Epithelial cell of proximal tubule (primary cell): ENCODE measurements around the gene NELL1. TPM values are rescaled to one million over a fixed set of nuclear protein-coding genes. Genes with fewer than 3 reads are reported as not detected.

ENCODE experiments used
- DNase-seq: peaks from one replicate; pipeline ENCODE4 v3.0.0-alpha.2; 2011; ENCODE audit warnings: low read depth
- H3K4me3 ChIP-seq: 2 replicates; pipeline ENCODE4 v1.5.1; 2011; ENCODE audit warnings: low read depth, mild to moderate bottlenecking, low read length
- CTCF ChIP-seq: conservative IDR thresholded peaks from 2 replicates; pipeline ENCODE4 v1.5.1; 2012; ENCODE audit warnings: low read depth, mild to moderate bottlenecking, low read length
- total RNA-seq: library from RNA; depleted of rRNA; stranded (reverse); fragments of >200 nt; gene quantifications from 2 replicates; pipeline ENCODE4 v1.2.3, GENCODE V29; 2015

Gene NELL1
- total RNA-seq, 1 donor from 2014 or later: not detected

DNA sequence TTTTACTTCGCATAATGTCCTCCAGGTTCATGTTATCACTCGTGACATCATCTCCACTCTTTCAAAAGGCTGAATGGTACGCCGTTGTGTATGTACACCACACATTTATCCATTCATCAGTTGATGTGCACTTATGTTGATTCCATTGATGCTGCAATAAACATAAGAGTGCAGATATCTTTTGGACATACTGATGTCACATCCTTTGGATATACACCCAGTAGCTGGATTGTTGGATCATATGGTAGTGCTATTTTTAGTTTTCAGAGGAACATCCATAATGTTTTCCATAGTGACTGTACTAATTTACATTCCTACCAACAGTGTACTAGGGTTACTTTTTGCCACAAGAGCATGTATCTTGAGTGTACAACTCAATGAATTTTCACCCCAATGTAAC, 25.0 kb upstream of the NELL1 start:
- TF ChIP-seq CTCF: no peak
- no peak for DNase-seq
- H3K4me3 ChIP-seq: no peak overlapping the region

DNA sequence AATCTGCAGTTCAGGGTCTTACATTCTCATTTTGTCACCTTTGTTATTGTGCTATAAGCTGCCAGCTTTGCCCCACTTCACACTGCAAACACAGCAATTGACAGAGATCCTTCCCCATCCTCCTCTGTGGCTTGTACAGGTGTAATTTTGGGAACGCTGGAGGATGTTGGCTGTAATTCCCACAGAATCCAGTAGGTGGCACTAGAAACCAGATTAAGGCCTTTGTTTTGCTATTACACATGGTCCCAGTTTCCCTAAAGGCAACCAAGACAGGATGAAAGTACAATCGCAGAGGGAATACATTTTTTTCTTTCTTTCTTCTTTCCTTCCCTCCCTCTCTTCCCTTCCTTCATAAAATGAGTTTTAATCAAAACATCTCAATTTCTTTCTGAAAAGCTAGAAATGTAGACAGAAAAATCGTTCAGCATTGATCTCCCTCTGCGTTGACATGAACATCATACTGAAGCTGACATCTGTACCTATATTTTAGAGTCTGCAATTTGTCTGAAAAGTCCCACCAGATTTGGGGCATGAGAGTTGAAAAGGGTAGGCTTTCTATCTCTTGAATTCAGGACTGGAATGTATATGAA, 21.3 kb upstream of the NELL1 start:
- peak; percentile 89 for TF ChIP-seq CTCF
- DNase-seq: no peak
- H3K4me3 ChIP-seq: no peak overlapping the region

DNA sequence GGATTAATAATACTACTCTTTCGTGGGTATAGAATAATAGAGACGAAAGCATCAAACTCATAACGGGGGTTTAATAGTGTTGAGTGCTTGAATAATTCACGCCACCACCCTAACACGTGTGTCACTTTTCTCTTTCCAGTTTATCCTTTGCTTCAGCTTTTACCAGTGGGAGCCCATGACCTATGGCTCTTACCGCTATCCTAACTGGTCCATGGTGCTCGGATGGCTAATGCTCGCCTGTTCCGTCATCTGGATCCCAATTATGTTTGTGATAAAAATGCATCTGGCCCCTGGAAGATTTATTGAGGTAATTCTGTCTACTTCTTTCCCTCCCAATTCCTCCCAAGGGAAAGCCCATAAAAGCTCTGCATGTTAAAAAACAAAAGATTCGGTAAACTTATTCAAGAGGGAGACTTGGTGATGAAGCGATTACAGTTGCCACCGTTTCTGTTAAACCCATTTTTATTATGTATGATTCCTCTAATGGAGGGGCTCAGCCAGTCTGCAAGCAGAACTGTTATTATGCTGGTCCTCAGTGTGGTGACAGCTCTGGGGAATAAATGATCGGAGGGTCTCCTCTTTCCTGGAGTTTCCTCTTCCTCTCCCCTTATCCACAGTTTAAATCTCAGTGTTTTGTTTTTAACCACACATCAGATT, 17.1 kb upstream of the NELL1 start:
- DNase-seq: no peak
- TF ChIP-seq CTCF: no peak
- no peak overlapping the region for H3K4me3 ChIP-seq

GRCh38 chr11:20654038-20654437, 15.3 kb upstream of the NELL1 start:
- no peak overlapping the region for H3K4me3 ChIP-seq
- DNase-seq: no peak
- TF ChIP-seq CTCF: no peak

DNA sequence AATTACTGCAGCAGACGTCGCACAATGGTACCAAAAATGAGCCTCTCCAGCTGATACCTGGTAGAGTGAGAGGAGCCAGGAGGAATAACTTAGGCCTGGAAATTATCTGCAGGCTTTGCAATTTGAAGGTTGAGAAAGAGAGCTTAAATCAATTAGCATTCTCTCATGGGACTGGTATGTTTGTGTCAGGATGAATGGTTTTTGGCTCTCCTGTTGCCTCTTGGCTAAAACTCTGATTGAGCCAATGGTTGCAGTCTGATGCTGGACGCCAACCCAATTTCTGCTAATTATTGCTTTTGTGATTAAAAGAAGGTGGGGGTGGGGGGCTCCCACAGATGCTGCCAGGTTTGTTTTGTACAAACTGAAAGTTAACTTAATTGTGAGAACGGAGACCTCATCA, 12.5 kb upstream of the NELL1 start:
- TF ChIP-seq CTCF: no peak
- DNase-seq: no peak
- no peak overlapping the region for H3K4me3 ChIP-seq

DNA sequence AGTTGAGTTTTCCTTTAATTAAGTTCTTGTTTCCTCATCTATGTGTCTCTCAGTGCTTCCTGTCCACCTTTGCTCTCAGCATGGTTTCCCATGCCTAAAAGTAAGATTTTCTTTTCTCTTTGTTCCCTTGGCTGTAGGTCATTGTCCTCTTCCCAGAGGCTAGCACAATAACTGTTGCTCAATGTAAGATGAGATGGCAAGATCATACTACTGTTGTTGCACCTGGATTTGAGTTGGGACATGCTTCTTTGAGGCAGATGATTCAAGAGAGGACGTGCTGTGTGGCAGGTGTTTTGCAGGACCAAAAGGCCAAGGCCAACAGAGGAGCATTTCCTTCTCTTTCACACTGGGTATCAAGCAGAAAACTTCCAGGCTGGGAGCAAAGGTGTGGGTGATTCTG, 11.3 kb upstream of the NELL1 start:
- no peak for TF ChIP-seq CTCF
- H3K4me3 ChIP-seq: no peak overlapping the region
- DNase-seq: no peak

GRCh38 chr11:20661445-20661844, 7.9 kb upstream of the NELL1 start:
- TF ChIP-seq CTCF: no peak

More at GRCh38 chr11:20661445-20661844, 7.9 kb upstream of the NELL1 start:
- no peak for DNase-seq
- H3K4me3 ChIP-seq: no peak overlapping the region
